Fibroblast of skin of left biceps (primary cell): ENCODE results near the gene WIF1.

ENCODE experiments used
- DNase-seq, 2 experiments: peaks; one replicate each; pipeline ENCODE4 v3.0.0-alpha.2; 2013; ENCODE audit warnings: low read depth in 2 of 2

WIF1 gene

GRCh38 chr12:65022960-65023359, 98.1 kb downstream of the WIF1 start:
- DNase-seq, result no peak

- no peak for DNase-seq
These were observed 98.7 kb downstream of the WIF1 start for GRCh38 chr12:65022421-65022820.

- no peak for DNase-seq
These were observed 101.3 kb downstream of the WIF1 start for GRCh38 chr12:65019696-65020234.

- no peak for DNase-seq
These were observed 104.0 kb downstream of the WIF1 start for GRCh38 chr12:65016881-65017650.

GRCh38 chr12:65015850-65016249, 105.3 kb downstream of the WIF1 start:
- DNase-seq, result no peak

GRCh38 chr12:65014504-65015271, 106.4 kb downstream of the WIF1 start:
- DNase-seq, result no peak

- DNase-seq, result no peak
These were observed 110.7 kb downstream of the WIF1 start for GRCh38 chr12:65010437-65010836.

GRCh38 chr12:65005716-65006115, 115.4 kb downstream of the WIF1 start:
- no peak for DNase-seq

GRCh38 chr12:65004270-65004669, 116.8 kb downstream of the WIF1 start:
- DNase-seq, result peak in 1 of 2 experiments; percentile 4
